Activated naive CD8-positive, alpha-beta T cell treated with anti-CD3 and anti-CD28 coated beads for 36 hours (primary cell): ENCODE results near the gene IL17B. TPM values are rescaled to one million over a fixed set of nuclear protein-coding genes. Genes with fewer than 3 reads are reported as not detected.

Experiments
- total RNA-seq, 2 experiments: library from RNA; stranded (reverse); gene quantifications; one replicate each; pipeline ENCODE4 v1.2.3, GENCODE V29; 2021

IL17B gene
- total RNA-seq, 2 experiments from 2014 or later = not detected

Other genes starting within 250 kb of the IL17B start
- gene ABLIM3, start 237.8 kb downstream of the IL17B start, total RNA-seq = not detected
- gene AFAP1L1, start 107.4 kb downstream of the IL17B start, total RNA-seq = under 1 TPM; 0.66 to 0.94 TPM
- gene GRPEL2, start 33.8 kb downstream of the IL17B start, total RNA-seq = 10 to 100 TPM; 55.3 to 56.4 TPM
- gene PCYOX1L, start 21.2 kb downstream of the IL17B start, total RNA-seq = 10 to 100 TPM; 17.2 to 18.2 TPM
- gene CSNK1A1, start 172.1 kb upstream of the IL17B start, total RNA-seq = 100 to 1,000 TPM; 182 to 185 TPM
- gene ARHGEF37, start 202.2 kb upstream of the IL17B start, total RNA-seq = 1 to 10 TPM; 1.4 to 2.3 TPM